HG02798 (cell line): Measurements from ENCODE around the gene SEPSECS.

Experiments used
- ATAC-seq: cut with Tn5 transposase; IDR thresholded peaks from one replicate; pipeline ENCODE4 v1.9.1; 2021; ENCODE audit warnings: mild to moderate bottlenecking; ENCODE audit not compliant: unreplicated experiment, poor library complexity

The SEPSECS gene

DNA sequence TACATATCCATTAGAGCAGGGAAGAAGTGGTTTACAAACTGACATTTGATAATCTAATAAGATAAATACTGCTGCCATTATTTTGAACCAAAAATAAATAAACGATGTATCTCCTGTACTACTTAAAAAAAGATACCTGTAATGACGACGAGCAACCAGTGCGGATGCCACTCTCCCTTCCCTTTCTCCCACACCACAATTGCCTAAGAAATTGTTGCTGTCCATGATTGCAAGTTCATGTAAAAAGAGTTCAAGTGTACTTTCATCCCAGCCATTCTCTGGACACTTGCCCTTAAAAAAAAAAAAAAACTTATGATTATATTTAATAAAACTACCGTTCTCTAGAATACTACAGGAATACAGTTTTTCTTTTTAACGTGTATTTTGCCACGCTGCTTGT is 1.4 kb downstream of the SEPSECS start:
- ATAC-seq: no peak

DNA sequence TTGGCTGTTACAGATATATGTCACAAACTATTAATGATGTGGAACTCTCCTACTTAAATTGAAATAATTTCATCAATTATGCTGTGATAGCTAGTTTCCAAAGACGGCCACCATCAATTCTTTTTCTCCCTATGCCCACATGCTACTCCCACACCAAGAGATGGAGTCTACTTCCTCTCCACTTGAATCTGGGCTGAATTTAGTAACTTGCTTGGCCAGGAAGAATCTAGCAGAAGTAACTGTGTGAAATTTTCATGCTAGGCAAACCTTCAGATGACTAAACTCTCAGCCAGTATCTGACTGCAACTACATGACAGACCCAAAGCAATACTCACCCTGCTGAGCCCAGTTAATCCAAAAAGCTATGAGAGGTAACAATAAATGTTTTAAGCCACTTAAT is 3.2 kb downstream of the SEPSECS start:
- ATAC-seq: no peak

DNA sequence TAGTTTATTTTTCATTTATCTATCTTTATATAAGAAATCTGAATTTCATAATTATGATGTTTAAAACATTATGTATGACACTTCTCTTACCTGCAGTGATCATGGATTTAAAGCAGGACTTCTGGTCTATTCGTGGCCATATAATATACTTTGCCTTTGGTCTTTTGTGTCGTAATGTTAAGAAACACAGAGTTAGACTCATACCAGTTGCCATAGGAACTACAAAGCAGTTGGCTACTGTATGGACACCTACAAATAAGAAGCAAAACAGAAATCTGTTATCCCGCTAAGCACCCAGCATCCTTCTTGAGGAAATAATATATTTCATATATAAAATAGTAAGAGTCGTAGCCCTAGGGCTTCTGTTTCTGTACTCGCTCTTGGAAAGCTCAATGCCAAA is 4.3 kb downstream of the SEPSECS start:
- no peak for ATAC-seq

DNA sequence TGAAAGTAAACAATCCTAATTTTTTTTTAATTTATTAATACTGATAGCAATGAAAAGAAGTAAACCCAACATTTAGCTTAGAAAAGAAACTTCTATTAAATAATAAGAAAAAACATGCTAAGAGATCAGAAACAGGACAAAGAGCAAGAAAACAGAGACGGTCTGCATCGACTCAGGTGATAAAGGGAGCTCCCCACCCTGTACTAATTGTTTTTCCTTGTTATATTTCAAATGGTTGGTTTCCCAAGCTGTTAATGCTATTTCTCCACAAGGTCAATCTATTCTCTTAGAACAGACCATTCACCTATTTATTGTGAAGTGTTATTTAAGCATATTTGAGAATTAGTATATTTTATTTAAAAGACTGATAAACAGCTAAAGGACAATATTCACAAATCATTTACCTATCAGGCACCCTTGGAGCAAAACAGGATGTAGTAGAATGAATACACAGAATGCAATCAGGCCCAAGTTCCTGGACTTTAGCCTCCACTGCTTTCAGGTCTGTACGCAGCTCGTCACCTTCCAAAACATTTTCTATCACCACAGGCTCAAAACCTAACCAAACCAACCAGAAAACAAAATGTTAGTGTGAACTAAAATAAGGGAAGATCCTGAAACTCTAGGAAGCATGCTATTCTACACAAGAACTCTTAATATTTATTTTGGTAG is 5.5 kb downstream of the SEPSECS start:
- ATAC-seq: no peak

DNA sequence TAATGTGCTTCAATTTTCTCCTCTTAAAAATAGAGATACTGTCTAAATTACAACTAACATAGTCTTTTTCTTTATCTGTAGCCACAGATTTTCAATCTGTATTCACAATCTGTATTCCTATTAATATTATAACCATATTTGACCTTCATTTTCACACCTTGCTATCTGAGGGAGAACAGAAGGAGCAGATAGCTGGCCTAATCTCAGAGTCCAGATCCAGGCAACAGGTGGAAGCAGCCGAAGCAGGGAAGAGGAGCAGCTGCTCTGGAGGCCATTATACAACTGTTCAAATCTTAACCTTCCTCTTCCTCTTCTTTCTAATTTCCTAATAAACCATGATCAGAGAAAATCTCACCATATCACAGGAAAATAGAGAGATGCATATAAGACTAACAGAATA is 14.2 kb downstream of the SEPSECS start:
- ATAC-seq: no peak

DNA sequence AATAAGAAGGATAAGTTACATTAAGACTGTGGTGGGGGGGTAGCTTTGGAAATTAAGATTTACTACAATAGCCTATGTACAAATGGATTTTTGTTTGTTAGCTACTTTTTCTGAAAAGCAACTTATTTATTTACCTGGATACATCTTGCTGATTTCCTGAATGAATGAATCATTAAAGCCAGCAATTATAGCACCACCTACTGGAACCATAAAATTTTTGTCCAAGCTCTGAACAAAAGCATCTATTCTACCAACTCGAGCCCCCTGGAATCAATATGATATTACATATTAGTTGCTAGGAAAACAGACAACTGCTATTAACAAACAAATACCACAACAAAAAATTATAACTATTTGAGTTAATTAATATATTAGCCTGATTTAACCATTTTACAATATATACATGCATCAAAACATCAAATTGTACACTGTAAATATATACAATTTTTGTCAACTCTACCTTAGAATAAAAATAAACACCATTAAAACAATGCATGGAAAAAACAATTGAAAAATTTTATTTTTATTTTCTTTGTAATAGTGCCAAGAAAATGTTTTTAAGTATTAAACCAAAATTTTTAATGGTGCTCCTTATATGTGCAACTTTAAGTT is 15.3 kb downstream of the SEPSECS start:
- ATAC-seq: no peak

DNA sequence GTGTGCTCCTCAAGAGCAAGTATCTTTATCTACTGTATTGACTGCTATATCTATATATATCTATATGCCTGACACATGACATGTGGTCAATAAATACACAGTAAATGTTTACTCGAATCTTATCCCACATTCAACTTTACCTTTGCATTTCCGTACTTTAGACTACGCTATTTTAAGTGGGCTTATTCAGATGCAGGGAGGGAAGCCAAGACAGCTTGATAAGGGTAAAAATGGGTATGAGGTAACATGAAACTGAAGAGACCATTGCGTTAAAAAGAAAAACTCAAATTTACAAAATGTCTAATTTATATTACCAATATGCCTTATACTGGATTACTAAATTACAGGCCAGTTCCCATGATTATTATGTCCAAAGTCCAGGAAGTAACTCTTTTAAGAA is 17.8 kb downstream of the SEPSECS start:
- no peak for ATAC-seq

DNA sequence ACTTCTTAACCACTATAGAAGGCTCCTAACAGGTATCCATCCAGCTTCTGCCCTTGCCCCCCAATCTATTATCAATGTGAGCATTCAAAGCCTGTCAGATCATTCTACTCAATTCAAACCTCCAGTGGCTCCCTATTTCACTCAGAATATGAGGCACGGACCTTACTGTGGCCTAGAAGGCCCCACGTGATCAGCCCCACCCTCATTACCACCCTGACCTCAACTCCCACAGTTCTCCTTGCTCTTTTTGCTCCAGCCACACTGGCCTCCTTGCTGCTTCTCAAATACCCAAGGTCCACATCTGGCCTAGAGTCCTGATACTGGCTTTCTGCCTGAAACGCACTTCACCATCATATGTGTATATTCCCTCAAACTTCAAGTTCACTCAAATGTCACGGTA is 18.7 kb downstream of the SEPSECS start:
- ATAC-seq: no peak

DNA sequence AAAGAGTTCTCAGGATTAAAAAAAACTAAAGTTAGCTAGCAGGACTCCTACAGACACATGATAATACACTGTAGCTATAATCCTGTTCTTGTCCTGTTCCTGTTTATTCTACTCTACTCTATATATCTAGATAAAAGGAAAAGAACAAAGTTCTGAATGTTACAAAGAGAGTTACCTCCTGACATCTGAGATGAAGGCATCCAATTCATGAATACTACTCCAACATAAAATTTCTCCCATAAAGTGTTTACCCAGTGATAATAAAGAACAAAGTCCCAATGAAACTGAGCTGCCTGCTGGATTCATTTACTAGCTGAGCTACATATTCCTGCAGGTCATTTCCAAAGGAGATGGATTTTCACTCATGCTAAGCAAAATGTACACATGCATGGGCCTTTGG is 27.1 kb downstream of the SEPSECS start:
- no peak for ATAC-seq

DNA sequence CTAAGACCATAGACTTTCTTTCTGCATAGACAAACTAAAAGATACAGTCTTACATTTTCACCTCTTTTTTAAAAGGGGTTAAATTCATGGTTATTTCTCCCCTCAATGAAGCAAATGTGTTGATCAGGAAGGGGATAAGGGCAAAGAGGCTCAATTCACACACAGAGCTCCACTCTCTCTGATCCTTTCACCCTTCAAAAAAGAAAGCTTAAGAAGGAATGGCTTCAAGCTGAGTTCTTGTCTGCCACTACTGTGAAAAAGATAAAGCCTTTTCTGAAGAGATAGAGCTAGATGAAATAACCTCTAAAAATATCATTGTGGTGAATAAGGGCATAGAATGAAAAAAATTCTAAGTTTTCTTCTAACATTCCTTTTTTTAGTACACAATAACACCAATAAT is 28.3 kb downstream of the SEPSECS start:
- ATAC-seq: no peak

DNA sequence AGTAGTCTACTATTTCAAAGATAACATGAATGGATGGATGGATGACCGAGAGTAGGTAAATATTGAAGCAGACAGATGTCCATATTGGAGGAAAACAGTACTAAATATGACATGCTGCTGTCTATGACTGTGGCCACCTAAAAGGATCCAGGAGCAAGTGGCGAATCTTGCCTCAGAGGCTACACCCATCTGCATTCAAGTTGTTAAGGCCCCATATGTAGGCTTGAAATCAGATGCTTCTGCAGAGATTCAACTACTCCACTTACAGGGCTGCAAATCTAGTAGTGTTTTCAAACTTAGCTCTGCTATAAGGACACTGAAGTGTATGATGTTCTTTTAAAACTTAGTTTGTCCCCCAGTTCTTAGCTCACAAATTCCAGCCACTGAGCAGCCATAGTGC is 28.9 kb downstream of the SEPSECS start:
- no peak for ATAC-seq

DNA sequence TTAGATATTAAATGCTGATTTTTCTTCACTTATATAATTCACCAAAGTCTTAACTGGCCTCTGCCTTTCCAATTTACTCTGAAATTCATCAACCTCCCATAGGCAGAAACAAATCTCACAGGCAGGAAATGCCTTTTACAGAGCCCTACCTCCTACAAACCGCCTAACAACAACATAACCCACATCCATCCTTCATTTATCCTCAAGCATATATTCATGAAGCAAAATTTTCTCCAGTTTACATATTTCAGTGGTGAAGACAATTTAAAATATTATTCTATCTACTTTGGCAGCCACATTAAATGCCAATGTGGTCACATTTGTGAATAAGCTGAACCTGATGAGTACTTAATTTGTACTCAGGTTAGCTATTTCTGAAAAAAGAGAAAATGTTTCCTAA is 30.3 kb downstream of the SEPSECS start:
- ATAC-seq: no peak

DNA sequence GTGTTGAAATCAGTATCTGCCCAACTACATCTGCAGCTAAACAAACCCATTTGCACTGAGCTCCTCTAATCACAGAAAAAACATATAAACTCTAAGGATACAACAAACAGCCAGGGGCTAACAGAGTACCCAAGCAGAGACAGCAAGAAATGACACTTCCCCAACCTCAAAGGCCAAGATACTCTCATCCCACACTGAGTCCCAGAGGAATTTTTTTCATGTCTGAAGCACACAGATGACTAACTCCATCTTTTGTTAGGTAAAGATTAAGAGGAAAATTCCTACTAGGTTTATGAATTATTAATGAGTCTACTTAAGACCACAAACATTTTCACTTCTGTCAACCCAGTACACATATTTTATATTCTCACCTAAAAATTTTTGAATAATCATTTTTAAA is 31.6 kb downstream of the SEPSECS start:
- no peak for ATAC-seq

DNA sequence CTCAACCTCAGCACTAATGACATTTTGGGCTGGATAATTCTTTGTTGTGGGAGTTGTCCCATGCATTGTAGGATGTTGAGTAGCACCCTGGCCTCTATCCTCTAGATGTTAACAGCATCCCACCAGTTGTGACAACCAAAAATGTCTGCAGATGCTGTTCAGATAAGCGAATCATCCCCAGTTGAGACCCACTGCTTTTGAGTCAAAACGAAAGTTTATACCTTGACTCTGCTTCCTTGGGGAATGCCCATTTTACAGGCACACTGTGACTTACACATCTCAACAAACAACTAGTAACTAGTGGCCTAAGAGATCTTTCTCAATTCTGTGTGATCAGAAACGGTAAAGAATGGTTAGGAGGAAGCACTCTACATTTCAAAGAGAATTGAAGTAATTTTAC is 37.0 kb downstream of the SEPSECS start:
- ATAC-seq: peak; percentile 97

DNA sequence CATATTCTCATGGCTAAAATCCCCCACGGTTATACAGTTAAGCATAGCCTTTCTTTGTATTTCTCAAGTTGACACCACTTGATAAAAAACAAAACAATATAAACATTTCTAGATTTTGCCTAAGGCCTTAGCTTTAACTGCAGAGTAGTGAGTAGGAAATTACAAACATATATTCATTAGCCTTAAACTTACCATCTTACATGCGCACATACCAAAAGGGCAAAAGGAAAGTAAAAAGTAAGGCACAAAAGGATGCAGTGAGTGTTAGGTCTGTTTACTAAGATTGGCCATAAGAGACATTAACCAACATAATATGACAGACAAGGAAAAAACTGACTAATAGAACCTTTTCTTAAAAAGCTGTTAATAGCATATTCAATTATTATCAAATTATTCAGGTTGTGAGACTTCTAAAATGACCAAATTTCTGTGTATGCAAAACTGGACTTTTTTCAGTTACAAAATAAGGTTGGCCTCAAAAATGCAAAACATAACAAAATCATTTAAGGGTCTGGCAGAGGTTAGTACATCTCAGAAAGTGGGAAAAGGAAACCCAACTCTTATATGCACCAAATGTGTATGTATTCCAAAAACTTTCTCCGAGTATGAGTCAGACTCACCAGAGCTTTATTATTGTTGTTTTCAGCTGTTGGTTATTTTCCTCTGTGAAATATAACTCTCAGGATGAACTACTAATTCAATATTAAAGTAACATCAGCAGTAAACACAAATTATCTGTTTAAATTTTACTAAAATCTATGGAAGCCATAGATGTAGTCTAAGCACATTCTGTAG is 39.9 kb downstream of the SEPSECS start:
- no peak for ATAC-seq

DNA sequence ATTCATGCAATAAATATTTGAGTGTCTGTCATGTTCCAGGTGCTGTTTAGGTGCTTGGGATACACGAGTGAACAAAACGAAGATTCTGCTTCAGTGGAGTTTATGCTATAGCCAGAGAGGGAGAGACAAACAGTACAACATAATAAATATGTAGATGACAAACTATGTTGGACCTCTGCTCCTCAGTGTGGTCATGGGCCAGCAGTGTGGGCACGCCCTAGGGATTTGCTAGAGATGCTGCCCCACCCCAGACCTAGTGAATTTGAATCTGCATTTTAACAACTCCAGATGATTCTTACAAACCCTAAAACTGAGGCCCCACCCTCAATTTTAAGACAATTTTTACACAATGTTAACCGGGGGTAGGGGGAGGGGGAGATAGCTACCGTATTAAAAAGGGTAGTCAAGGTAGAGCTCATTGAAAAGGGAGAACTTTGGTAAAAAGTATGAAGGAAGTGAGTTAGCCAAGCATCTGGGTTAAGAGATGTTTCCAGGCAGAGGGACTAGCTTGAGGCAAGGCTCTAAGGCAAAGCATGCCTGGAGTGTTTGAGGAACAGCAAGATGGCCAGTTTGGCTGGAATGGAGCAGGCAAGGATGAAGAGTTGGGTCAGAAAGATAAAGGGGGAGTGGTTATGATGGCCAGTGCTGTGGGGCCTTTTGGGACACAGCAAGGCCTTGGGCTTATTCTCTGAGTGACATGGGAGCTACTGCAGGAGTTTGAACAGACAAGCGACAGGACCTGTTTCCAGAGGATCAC is 42.4 kb downstream of the SEPSECS start:
- no peak for ATAC-seq

DNA sequence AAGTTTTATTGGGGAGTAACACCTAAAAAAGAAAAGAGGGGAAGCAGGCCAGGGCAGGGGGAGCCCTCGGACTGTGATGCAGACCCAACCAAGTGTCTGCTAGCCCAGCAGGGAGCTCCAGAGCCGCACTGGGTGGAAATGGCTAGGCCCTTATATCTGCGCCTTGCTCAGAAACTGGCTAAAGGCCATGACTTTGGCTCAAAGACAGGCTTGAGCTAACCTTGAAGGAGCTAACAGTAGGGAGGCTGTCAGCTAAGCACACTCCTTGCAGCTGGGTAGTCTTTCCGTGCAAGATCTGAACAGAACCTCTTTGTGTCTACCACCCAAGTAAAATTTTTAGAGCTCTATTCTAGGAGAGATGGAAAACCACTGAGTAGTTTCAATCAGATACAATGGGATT is 43.0 kb downstream of the SEPSECS start:
- ATAC-seq: no peak

DNA sequence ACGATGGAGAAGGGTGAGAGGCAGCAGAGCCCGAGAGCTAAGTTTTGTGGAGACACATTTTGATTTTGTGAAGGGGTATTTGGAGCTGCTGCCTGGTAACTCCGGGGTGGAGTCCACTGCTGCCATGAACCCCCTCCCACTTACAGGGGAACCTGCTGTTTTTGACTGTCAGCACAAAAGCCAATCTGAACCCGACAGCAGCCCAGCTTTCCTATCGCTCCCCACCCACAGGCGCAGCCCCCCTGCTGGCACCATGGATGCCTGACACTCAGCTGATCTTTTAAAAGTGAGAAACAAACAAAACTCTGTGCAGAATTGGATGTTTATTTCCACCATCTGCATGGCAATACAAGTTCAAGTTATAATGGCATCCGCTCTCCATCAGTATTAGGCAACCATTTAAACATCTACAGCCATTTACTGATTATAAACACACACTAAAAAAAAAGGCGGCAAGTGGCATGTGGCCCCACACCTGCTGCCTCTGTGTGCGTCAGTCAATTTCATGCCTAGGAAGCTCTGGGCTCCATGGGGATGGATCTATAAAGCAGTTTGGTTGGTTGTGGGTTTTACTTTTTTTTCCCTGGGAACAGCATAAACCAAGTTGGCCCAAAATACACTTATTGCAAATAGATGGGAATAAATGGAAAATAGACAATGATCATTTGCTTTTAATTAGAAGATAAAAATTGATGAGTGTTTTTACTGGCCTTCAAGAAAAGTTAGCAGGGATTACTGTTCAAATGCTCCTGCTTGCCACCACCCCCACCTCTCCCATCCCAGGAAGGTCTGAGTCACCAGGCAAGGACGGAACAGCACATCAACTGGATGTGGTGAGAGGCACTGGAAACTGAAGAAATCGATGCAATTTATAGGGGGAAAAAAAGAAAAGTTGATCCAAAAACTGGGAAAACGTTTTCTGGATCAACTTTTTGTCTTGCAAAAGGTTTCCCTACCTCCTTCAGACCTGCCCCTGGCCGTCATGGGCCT is 46.0 kb downstream of the SEPSECS start:
- no peak for ATAC-seq

DNA sequence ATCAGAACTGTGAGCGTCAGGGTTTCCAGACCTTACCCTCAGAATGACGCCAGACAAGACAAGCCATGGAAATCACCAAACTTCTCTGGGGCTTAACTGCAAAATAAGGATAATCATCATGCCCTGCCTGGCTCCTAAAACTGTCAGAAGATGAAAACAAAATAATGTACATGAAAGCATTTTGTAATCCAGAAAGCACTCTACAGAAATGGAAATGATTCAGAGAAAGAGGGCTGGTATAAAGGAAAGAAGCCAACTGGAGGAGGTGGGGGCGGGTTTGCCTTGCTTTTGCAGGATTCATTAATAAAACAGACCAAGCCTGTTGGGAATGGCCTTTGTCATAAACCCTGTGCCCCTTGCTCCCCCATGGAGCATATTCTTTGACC is 47.3 kb downstream of the SEPSECS start:
- ATAC-seq: no peak
